HUDEP-2 (cell line): ENCODE results near the gene PRR15L.
"Not testable (repeated sequence)": the region's sequence is repeated elsewhere in the genome, so short reads cannot be mapped to it uniquely, and the experiment has no call there.

Source experiments
- DNase-seq, 76 experiments: peaks; one replicate each; lab custom pipeline; 2025; ENCODE audit not compliant: unreplicated experiment in 76 of 76; lab: John Stamatoyannopoulos, UW

Gene PRR15L

GRCh38 chr17:47941246-47942095 is 16.2 kb downstream of the PRR15L start, which contains the start of gene PNPO:
Gene PNPO (plus strand): TSS chr17:47941571. CDS start chr17:47941676, 105 bp downstream.
- peak in 75 of 76 experiments; percentile 70 to 99 (median 96) for DNase-seq

- DNase-seq = no peak
These were observed 19.7 kb downstream of the PRR15L start for GRCh38 chr17:47937941-47938340.

GRCh38 chr17:47935961-47936360 is 21.7 kb downstream of the PRR15L start:
- DNase-seq = peak in 75 of 76 experiments; percentile 31 to 96 (median 88)

GRCh38 chr17:47935468-47935867 is 22.2 kb downstream of the PRR15L start:
- not testable (repeated sequence) for DNase-seq

- DNase-seq = peak in 1 of 76 experiments; percentile 16
These were observed 22.8 kb downstream of the PRR15L start for GRCh38 chr17:47934856-47935255.

GRCh38 chr17:47931848-47932247 is 25.8 kb downstream of the PRR15L start:
- no peak for DNase-seq

- DNase-seq = peak in 2 of 76 experiments; percentile 4 to 9
These were observed 28.3 kb downstream of the PRR15L start for GRCh38 chr17:47929218-47930000.

GRCh38 chr17:47928415-47928814 is 29.3 kb downstream of the PRR15L start:
- no peak for DNase-seq

GRCh38 chr17:47927821-47928400 is 29.8 kb downstream of the PRR15L start:
- no peak for DNase-seq

GRCh38 chr17:47925678-47925988 is 32.0 kb downstream of the PRR15L start:
- no peak for DNase-seq

- no peak for DNase-seq
These were observed 32.7 kb downstream of the PRR15L start for GRCh38 chr17:47924785-47925677.

- DNase-seq = not testable (repeated sequence)
These were observed 37.8 kb downstream of the PRR15L start for GRCh38 chr17:47919889-47920288.

GRCh38 chr17:47918991-47919390 is 38.7 kb downstream of the PRR15L start:
- no peak for DNase-seq

- no peak for DNase-seq
These were observed 39.7 kb downstream of the PRR15L start for GRCh38 chr17:47918006-47918405.

- no peak for DNase-seq
These were observed 40.1 kb downstream of the PRR15L start for GRCh38 chr17:47917581-47917980.

- DNase-seq = no peak
These were observed 41.0 kb downstream of the PRR15L start for GRCh38 chr17:47916489-47917208.

- no peak for DNase-seq
These were observed 41.8 kb downstream of the PRR15L start for GRCh38 chr17:47915776-47916398.

GRCh38 chr17:47914306-47914948 is 43.3 kb downstream of the PRR15L start:
- no peak for DNase-seq

- no peak for DNase-seq
These were observed 44.6 kb downstream of the PRR15L start for GRCh38 chr17:47913050-47913449.
